AG04450 (cell line): Measurements from ENCODE around the gene SHB. TPM values are rescaled to one million over a fixed set of nuclear protein-coding genes. Genes with fewer than 3 reads are reported as not detected.

ENCODE experiments used
- CTCF ChIA-PET: fragments of 300-600, 350-600 bp; formaldehyde crosslinking; extraction: SDS; loops from one replicate; lab custom pipeline; 2022; ENCODE audit warnings: antibody characterized with exemption, inconsistent platforms; lab: Charles Lee
- POLR2A ChIA-PET: fragments of 350-600 bp; formaldehyde crosslinking; extraction: SDS; loops from one replicate; lab custom pipeline; 2021; ENCODE audit warnings: antibody characterized with exemption, inconsistent platforms; lab: Yijun Ruan, JAX
- DNase-seq: peaks from one replicate; pipeline ENCODE4 v3.0.0-alpha.2; 2011; ENCODE audit warnings: low read depth, low spot score
- H3K27ac ChIP-seq: one replicate; pipeline ENCODE4 v1.5.1; 2012; ENCODE audit warnings: low read depth, low read length, control low read depth
- H3K27me3 ChIP-seq: one replicate; pipeline ENCODE4 v1.6.0; 2012; ENCODE audit warnings: low read length; ENCODE audit not compliant: control insufficient read depth, insufficient read depth
- H3K4me3 ChIP-seq: 2 replicates; pipeline ENCODE4 v1.5.1; 2011; ENCODE audit warnings: mild to moderate bottlenecking, low read depth, low read length, control low read depth
- H3K9me3 ChIP-seq: 2 replicates; pipeline ENCODE4 v1.5.1; 2012; ENCODE audit warnings: low read length; ENCODE audit not compliant: control insufficient read depth, insufficient read depth
- CTCF ChIP-seq: IDR thresholded peaks from 2 replicates; pipeline ENCODE4 v1.5.1; 2011; ENCODE audit warnings: low read depth, low read length, control low read depth, inconsistent platforms
- polyA plus RNA-seq: library from polyadenylated mRNA; depleted of rRNA; stranded (reverse); fragments of >200 nt; gene quantifications from 2 replicates; pipeline ENCODE4 v1.2.3, GENCODE V29; 2011

The SHB gene
- polyA plus RNA-seq, 1 experiment = 16.7 TPM

GRCh38 chr9:38066197-38066913 is 2.7 kb downstream of the SHB start:
- Histone ChIP-seq H3K27me3 (no peaks in the 10 kb centered on the region), H3K27ac (no peak overlapping the region), H3K9me3 (no peaks in the 10 kb centered on the region; the same call in 1 of the 2 replicates), H3K4me3 (peak overlapping the region; percentile 93)
- ChIA-PET POLR2A (interaction anchor here (1.1 to 2.5 kb wide), 3 partner anchors 40 to 46 kb away, joined by 4 to 10 read pairs (median 5); no protein-coding TSS in a partner anchor), CTCF (interaction anchor here (1.0 to 1.4 kb wide), 5 partner anchors 58 to 168 kb away, joined by 3 to 8 read pairs (median 3); no protein-coding TSS in a partner anchor)
- DNase-seq = no peak
- peak; percentile 21 for TF ChIP-seq CTCF

GRCh38 chr9:38065369-38066075 is 3.5 kb downstream of the SHB start:
- DNase-seq = no peak
- Histone ChIP-seq H3K9me3 (no peaks in the 10 kb centered on the region; the same call in 1 of the 2 replicates), H3K27ac (no peak overlapping the region), H3K4me3 (peak overlapping the region; percentile 93), H3K27me3 (no peaks in the 10 kb centered on the region)
- TF ChIP-seq CTCF = no peak
- ChIA-PET POLR2A (no interaction called here), CTCF (no interaction called here)

GRCh38 chr9:38064842-38065368 is 4.1 kb downstream of the SHB start:
- no peak overlapping the region for H3K27ac ChIP-seq
- CTCF ChIA-PET = interaction anchor here (1.1 to 3.2 kb wide), 2 partner anchors 95 to 151 kb away, joined by 3 to 11 read pairs; no protein-coding TSS in a partner anchor
- no peaks in the 10 kb centered on the region; the same call in 1 of the 2 replicates for H3K9me3 ChIP-seq
- no peak for DNase-seq
- peak overlapping the region; percentile 93 for H3K4me3 ChIP-seq
- POLR2A ChIA-PET = no interaction called here
- H3K27me3 ChIP-seq = no peaks in the 10 kb centered on the region
- TF ChIP-seq CTCF = no peak

- no peak for DNase-seq
- ChIA-PET POLR2A (interaction anchor here (0.6 to 1.2 kb wide), 3 partner anchors 82 to 320 kb away, joined by 3 to 8 read pairs (median 8); no protein-coding TSS in a partner anchor), CTCF (interaction anchor here (0.5 to 3.2 kb wide), 5 partner anchors 14 to 312 kb away, joined by 5 to 11 read pairs (median 6); no protein-coding TSS in a partner anchor)
Measured at GRCh38 chr9:38063363-38063707, 5.7 kb downstream of the SHB start.

More at GRCh38 chr9:38063363-38063707, 5.7 kb downstream of the SHB start:
- Histone ChIP-seq H3K9me3 (peaks cover 3% of the 10 kb centered on the region; the same call in 1 of the 2 replicates), H3K27me3 (no peaks in the 10 kb centered on the region), H3K27ac (peak overlapping the region; percentile 31), H3K4me3 (peak overlapping the region; percentile 29; the same call in 1 of the 2 replicates)
- no peak for TF ChIP-seq CTCF
